HEK293T (cell line): ENCODE data around the gene NIM1K.

Experiments
- BHLHE40 ChIP-seq: fragments of 450-650 bp; IDR thresholded peaks from 2 replicates; pipeline ENCODE4 v1.6.1; 2016; ENCODE audit warnings: mild to moderate bottlenecking, moderate library complexity, borderline replicate concordance
- CTBP1 ChIP-seq: fragments of 450-650 bp; IDR thresholded peaks from 2 replicates; pipeline ENCODE4 v1.6.1; 2016; ENCODE audit warnings: borderline replicate concordance
- FOXA1 ChIP-seq: fragments of 450-650 bp; IDR thresholded peaks from 2 replicates; pipeline ENCODE4 v1.6.1; 2016; ENCODE audit warnings: mild to moderate bottlenecking
- FOXM1 ChIP-seq: fragments of 450-650 bp; IDR thresholded peaks from 2 replicates; pipeline ENCODE4 v1.6.1; 2017; ENCODE audit warnings: mild to moderate bottlenecking, borderline replicate concordance
- HDGF ChIP-seq: fragments of 450-650 bp; IDR thresholded peaks from 2 replicates; pipeline ENCODE4 v1.6.1; 2017; ENCODE audit warnings: antibody characterized with exemption, borderline replicate concordance
- NFRKB ChIP-seq: fragments of 450-650 bp; IDR thresholded peaks from 2 replicates; pipeline ENCODE4 v1.6.1; 2016; ENCODE audit warnings: mild to moderate bottlenecking, moderate library complexity
- PKNOX1 ChIP-seq: fragments of 450-650 bp; IDR thresholded peaks from 2 replicates; pipeline ENCODE4 v1.6.1; 2016
- TARDBP ChIP-seq: fragments of 450-650 bp; IDR thresholded peaks from 2 replicates; pipeline ENCODE4 v1.6.1; 2016

- no peak for TF ChIP-seq NFRKB
- TF ChIP-seq FOXA1, result no peak
- no peak for TF ChIP-seq FOXM1
- no peak for TF ChIP-seq PKNOX1
- TF ChIP-seq CTBP1, result no peak
- no peak for TF ChIP-seq HDGF
- no peak for TF ChIP-seq BHLHE40
- TF ChIP-seq TARDBP, result no peak
These were observed 106.4 kb downstream of the NIM1K start for GRCh38 chr5:43298443-43298842.
